ENCODE measurements around the gene CUL7. TPM values are rescaled to one million over a fixed set of nuclear protein-coding genes. Genes with fewer than 3 reads are reported as not detected.

CUL7 gene
- total and polyA plus RNA-seq, 9 of the 15 experiments (the other 6 are each of a cell fraction or from before 2014, with no cell fraction given), result 0.44 to 20.1 (median 8.6) TPM

DNA sequence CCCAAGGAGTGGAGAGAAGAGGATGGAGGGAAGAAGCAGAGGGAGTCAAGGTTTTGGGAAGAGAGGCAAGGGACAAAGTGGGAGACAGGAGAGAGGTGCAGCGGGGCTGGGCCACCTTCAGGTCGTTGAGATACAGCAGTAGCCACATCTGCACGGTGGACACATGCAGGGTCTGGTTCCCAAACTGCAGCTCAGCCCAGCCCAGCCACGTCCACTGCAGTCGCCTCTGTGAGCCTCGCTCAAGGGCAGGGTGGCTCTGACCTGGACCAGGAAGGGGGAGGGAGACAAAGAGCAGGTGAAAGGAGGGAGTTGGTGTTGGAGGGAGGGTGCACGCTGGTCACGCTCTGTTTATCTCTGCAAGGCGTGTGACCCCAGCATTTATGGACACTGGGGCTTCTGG, 14.9 kb downstream of the CUL7 start (continued):
- TF ChIP-seq, protein P1, sequence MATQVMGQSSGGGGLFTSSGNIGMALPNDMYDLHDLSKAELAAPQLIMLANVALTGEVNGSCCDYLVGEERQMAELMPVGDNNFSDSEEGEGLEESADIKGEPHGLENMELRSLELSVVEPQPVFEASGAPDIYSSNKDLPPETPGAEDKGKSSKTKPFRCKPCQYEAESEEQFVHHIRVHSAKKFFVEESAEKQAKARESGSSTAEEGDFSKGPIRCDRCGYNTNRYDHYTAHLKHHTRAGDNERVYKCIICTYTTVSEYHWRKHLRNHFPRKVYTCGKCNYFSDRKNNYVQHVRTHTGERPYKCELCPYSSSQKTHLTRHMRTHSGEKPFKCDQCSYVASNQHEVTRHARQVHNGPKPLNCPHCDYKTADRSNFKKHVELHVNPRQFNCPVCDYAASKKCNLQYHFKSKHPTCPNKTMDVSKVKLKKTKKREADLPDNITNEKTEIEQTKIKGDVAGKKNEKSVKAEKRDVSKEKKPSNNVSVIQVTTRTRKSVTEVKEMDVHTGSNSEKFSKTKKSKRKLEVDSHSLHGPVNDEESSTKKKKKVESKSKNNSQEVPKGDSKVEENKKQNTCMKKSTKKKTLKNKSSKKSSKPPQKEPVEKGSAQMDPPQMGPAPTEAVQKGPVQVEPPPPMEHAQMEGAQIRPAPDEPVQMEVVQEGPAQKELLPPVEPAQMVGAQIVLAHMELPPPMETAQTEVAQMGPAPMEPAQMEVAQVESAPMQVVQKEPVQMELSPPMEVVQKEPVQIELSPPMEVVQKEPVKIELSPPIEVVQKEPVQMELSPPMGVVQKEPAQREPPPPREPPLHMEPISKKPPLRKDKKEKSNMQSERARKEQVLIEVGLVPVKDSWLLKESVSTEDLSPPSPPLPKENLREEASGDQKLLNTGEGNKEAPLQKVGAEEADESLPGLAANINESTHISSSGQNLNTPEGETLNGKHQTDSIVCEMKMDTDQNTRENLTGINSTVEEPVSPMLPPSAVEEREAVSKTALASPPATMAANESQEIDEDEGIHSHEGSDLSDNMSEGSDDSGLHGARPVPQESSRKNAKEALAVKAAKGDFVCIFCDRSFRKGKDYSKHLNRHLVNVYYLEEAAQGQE (IDR thresholded peaks at IDR 0.05; ENCODE audit: borderline replicate concordance), result no peak
- TF ChIP-seq, protein P1 (CRISPR knock-in tag; IDR thresholded peaks at IDR 0.05; ENCODE audit: low read depth), result no peak
- TF ChIP-seq ZBTB34 (CRISPR knock-in tag; IDR thresholded peaks at IDR 0.05), result no peak
- TF ChIP-seq, protein P2, sequence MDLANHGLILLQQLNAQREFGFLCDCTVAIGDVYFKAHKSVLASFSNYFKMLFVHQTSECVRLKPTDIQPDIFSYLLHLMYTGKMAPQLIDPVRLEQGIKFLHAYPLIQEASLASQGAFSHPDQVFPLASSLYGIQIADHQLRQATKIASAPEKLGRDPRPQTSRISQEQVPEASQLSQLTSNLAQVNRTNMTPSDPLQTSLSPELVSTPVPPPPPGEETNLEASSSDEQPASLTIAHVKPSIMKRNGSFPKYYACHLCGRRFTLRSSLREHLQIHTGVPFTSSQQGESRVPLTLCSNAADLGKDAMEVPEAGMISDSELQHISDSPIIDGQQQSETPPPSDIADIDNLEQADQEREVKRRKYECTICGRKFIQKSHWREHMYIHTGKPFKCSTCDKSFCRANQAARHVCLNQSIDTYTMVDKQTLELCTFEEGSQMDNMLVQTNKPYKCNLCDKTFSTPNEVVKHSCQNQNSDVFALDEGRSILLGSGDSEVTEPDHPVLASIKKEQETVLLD (IDR thresholded peaks at IDR 0.05), result no peak
- TF ChIP-seq ZNF512 (tag; IDR thresholded peaks at IDR 0.05), result no peak
- no peak for TF ChIP-seq ETS2 (tag; IDR thresholded peaks at IDR 0.05; ENCODE audit: borderline replicate concordance, poor library complexity, severe bottlenecking)
